ENCODE results near the gene NMRK2.
A peak's percentile ranks its signal among the peaks of the same experiment; 100 is the strongest.
"Not testable (repeated sequence)": the region's sequence is repeated elsewhere in the genome, so short reads cannot be mapped to it uniquely, and the experiment has no call there.

Gene NMRK2

DNA sequence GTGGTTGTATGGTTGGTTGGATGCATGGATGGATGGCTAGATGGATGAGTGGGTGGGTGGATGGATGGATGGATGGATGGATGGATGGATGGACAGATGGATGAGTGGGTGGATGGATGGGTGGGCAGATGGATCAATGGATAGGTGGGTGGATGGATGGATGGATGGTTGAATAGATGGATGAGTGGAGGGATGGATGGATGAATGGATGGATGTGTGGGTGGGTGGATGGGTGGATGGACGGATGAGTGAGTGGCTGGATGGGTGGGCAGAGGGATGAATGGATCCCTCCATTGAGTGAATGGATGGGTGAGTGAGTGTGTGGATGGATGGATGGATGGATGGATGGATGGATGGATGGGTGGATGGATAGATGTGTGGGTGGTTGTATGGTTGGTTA is 9.0 kb upstream of the NMRK2 start:
- CTCF ChIA-PET = no interaction called here
- POLR2A ChIA-PET = no interaction called here
- no peak for TF ChIP-seq HDGF (IDR thresholded peaks at IDR 0.05; ENCODE audit: borderline replicate concordance)
- no peak for TF ChIP-seq ZNF384 (IDR thresholded peaks at IDR 0.05)
- TF ChIP-seq SUZ12 (IDR thresholded peaks at IDR 0.05) = no peak
- no peak for TF ChIP-seq ELF4 (IDR thresholded peaks at IDR 0.05)
- no peak for TF ChIP-seq BHLHE40 (IDR thresholded peaks at IDR 0.05; ENCODE audit: borderline replicate concordance)
- no peak for TF ChIP-seq FOXK2 (IDR thresholded peaks at IDR 0.05)
- TF ChIP-seq NFRKB (IDR thresholded peaks at IDR 0.05) = no peak
- no peak for TF ChIP-seq TARDBP (IDR thresholded peaks at IDR 0.05)
- TF ChIP-seq LEF1 (IDR thresholded peaks at IDR 0.05; ENCODE audit: borderline replicate concordance) = no peak
- no peak for TF ChIP-seq FOXA1 (IDR thresholded peaks at IDR 0.05)
- no peak for TF ChIP-seq ARNT (IDR thresholded peaks at IDR 0.05)
- TF ChIP-seq CTBP1 (IDR thresholded peaks at IDR 0.05; ENCODE audit: borderline replicate concordance) = no peak
- no peak for TF ChIP-seq FOXM1 (IDR thresholded peaks at IDR 0.05; ENCODE audit: borderline replicate concordance)
- no peak for TF ChIP-seq PKNOX1 (IDR thresholded peaks at IDR 0.05)
- no peak for DNase-seq (ENCODE audit: extremely low spot score)

- TF ChIP-seq HDGF (IDR thresholded peaks at IDR 0.05; ENCODE audit: borderline replicate concordance) = no peak
- DNase-seq (ENCODE audit: extremely low spot score) = no peak
- POLR2A ChIA-PET = no interaction called here
- CTCF ChIA-PET = no interaction called here
These were observed 1.8 kb upstream of the NMRK2 start for GRCh38 chr19:3931041-3931440.

DNA sequence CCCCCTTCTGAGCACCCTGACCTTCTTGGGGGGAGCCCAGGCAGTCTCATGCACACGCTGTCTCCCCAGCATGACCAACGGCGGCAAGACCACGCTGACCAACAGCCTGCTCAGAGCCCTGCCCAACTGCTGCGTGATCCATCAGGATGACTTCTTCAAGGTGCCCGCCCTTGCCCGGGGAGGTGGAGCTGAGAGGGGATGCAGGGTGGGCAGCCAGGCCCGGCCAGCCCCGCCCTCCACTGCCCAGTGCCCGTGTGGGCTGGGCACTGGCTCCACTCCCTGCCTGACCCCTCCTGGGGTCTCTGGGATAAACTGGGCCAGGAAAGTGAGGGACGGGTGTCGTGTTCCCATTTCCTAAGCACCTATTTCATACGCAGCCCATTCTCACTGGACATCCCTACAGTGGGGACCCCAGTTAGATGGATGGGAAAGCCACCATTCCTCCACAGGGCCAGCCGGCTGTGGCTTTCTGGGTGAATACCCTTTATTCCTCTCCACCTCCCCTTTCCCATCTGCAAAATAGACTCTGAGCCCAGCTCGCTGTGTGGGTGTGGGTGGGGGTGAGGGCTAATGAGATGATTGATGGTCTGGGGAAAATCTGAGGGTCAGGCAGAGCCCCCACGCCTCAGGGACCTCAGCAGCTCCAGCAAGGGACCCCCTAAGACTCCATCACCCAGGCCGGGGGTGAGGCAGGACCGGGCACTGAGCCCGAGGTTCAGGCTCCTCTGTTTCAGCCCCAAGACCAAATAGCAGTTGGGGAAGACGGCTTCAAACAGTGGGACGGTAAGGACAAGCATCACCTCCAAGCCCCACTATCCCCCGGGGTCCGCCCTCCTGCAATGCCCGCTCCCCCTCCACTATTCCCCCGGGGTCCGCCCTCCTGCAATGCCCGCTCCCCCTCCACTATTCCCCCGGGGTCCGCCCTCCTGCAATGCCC is 3.9 kb downstream of the NMRK2 start:
- no peak for TF ChIP-seq LEF1 (IDR thresholded peaks at IDR 0.05; ENCODE audit: borderline replicate concordance)
- DNase-seq (ENCODE audit: extremely low spot score) = no peak
- CTCF ChIA-PET = no interaction called here
- POLR2A ChIA-PET = no interaction called here

DNA sequence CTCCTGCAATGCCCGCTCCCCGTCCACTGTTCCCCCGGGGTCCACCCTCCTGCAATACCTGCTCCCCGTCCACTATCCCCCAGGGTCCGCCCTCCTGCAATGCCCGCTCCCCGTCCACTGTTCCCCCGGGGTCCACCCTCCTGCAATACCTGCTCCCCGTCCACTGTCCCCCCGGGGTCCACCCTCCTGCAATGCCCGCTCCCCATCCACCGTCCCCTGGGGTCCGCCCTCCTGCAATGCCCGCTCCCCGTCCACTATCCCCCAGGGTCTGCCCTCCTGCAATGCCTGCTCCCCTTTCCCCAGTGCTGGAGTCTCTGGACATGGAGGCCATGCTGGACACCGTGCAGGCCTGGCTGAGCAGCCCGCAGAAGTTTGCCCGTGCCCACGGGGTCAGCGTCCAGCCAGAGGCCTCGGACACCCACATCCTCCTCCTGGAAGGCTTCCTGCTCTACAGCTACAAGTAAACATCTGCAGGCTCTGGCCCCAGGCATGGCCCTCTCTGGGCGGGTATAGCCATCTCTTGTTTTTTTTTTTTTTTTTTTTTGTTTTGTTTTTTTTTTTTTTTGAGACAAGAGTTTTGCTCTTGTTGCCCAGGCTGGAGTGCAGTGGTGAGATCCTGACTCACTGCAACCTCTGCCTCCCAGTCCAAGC is 5.6 kb downstream of the NMRK2 start:
- peak; percentile 44 for TF ChIP-seq ZNF384 (IDR thresholded peaks at IDR 0.05)
- DNase-seq (ENCODE audit: extremely low spot score); POLR2A ChIA-PET: not testable (repeated sequence)
- CTCF ChIA-PET = interaction anchor here (0.6 kb wide), 1 partner anchor 143 kb away, joined by 4 read pairs; no protein-coding TSS in a partner anchor

DNA sequence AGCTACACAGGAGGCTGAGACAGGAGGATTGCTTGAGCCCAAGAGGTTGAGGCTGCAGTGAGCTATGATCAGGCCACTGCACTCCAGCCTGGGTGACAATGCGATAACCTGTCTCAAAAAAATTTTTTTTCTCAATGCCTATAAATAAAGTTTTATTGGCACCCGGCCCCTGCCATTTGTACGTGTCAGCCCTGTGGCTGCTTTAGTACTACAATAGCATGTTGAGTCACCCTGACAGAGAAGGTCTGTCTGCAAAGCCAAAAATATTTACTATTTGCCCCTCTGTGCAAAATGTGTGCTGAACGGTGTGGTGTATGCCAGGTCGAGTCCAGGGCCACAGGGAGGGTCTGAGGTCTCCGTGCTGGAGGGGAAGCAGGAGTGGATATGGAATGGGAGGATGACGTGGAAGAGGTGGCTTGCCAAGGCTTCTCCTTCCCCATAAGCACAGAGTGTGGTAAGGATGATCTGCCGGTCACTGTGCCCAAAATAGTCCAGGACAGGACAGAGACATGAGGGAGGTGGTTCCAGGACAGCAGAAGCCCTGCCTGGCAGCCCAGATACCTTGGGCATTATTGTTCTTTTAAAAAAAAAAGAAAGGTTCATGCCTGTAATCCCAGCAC is 10.0 kb downstream of the NMRK2 start:
- ChIA-PET CTCF (no interaction called here), POLR2A (no interaction called here)
- DNase-seq (ENCODE audit: extremely low spot score) = no peak
- TF ChIP-seq FOXA1 (IDR thresholded peaks at IDR 0.05) (no peak), ZNF384 (IDR thresholded peaks at IDR 0.05) (peak; percentile 91)

GRCh38 chr19:3944018-3944721 is 11.3 kb downstream of the NMRK2 start:
- POLR2A ChIA-PET = no interaction called here
- no peak for TF ChIP-seq ZNF384 (IDR thresholded peaks at IDR 0.05)
- no peak for TF ChIP-seq SUZ12 (IDR thresholded peaks at IDR 0.05)
- no peak for TF ChIP-seq NFRKB (IDR thresholded peaks at IDR 0.05)
- TF ChIP-seq FOXK2 (IDR thresholded peaks at IDR 0.05) = no peak
- no peak for TF ChIP-seq TARDBP (IDR thresholded peaks at IDR 0.05)
- TF ChIP-seq SP1 (IDR thresholded peaks at IDR 0.05) = no peak
- no peak for DNase-seq (ENCODE audit: extremely low spot score)
- CTCF ChIA-PET = no interaction called here

DNA sequence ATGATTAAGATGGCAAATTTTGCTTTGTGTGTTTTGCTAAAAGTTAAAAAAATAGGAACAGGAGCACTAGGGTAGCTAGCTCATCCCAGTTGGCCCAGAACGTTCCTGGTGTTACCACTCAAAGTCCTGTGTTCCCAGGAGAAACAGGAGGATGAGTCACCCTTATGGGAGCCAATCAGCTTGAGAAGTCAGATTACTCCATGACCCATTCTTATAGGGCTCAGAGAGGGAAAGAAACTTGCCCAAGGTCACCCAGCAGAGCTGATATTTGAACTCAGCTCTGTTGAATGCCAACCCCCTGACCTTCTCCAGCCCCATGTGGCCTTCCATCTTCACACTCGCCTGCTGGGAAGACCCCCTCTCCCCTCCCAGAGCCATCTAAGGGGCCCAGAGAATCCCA is 13.0 kb downstream of the NMRK2 start:
- ChIA-PET CTCF (no interaction called here), POLR2A (interaction anchor here (0.9 kb wide), 1 partner anchor 39 kb away, joined by 4 read pairs; the partner anchor contains the start of gene EEF2)
- DNase-seq (ENCODE audit: extremely low spot score) = no peak
- TF ChIP-seq LEF1 (IDR thresholded peaks at IDR 0.05; ENCODE audit: borderline replicate concordance) = no peak
- TF ChIP-seq FOXM1 (IDR thresholded peaks at IDR 0.05; ENCODE audit: borderline replicate concordance) = no peak
- no peak for TF ChIP-seq TARDBP (IDR thresholded peaks at IDR 0.05)
- TF ChIP-seq HDGF (IDR thresholded peaks at IDR 0.05; ENCODE audit: borderline replicate concordance) = no peak
- TF ChIP-seq SUZ12 (IDR thresholded peaks at IDR 0.05) = no peak
- TF ChIP-seq FOXA1 (IDR thresholded peaks at IDR 0.05) = no peak
- no peak for TF ChIP-seq ARNT (IDR thresholded peaks at IDR 0.05)
- TF ChIP-seq L3MBTL2 (conservative IDR thresholded peaks at IDR 0.05) = no peak
- TF ChIP-seq BHLHE40 (IDR thresholded peaks at IDR 0.05; ENCODE audit: borderline replicate concordance) = no peak
- TF ChIP-seq ZNF384 (IDR thresholded peaks at IDR 0.05) = no peak
- TF ChIP-seq NFRKB (IDR thresholded peaks at IDR 0.05) = no peak
- no peak for TF ChIP-seq SP1 (IDR thresholded peaks at IDR 0.05)

DNA sequence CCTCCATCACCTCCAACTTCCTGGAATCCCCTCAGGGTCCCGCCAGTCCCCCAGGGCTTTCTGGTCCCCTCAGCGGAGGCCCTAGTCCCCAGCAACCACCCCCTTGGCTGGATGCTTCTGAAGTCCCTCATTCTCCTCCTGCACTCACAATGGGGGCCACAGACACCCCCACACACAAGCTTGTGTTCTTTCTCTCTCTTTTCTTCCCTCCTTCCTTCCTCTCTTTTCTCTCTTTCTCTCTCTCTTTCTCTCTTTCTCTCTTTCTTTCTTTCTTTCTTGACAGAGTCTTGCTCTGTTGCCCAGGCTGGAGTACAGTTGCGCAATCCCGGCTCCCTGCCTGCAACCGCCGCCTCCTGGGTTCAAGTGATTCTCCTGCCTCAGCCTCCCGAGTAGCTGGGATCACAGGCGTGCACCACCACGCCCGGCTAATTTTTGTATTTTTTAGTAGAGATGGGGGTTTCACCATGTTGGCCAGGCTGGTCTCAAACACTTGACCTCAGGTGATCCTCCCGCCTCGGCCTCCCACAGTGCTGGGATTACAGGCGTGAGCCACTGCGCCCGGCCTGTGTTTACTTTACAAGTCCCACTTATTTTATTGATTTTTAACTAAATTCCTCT is 14.6 kb downstream of the NMRK2 start:
- DNase-seq (ENCODE audit: extremely low spot score); POLR2A ChIA-PET; CTCF ChIA-PET: not testable (repeated sequence)

Measured in HEK293T (cell line).